A673 (cell line): ENCODE data around the gene SESN1. TPM values are rescaled to one million over a fixed set of nuclear protein-coding genes. Genes with fewer than 3 reads are reported as not detected.

Source experiments
- BruUV-seq: library from RNA; stranded (reverse); fragments of 400-500 nt; replicated peaks from 2 replicates; lab custom pipeline; 2021; lab: Mats Ljungman, UMichigan
- CTCF ChIA-PET: fragments of 300-600 bp; sonication (Branson Sonifier 250); formaldehyde crosslinking; loops from one replicate; lab custom pipeline; 2022; ENCODE audit warnings: antibody characterized with exemption; lab: Charles Lee
- POLR2A ChIA-PET: fragments of 300-600 bp; sonication (Branson Sonifier 250); formaldehyde crosslinking; loops from one replicate; lab custom pipeline; 2022; ENCODE audit warnings: antibody characterized with exemption; ENCODE audit not compliant: low non-redundant PET; lab: Charles Lee
- DNase-seq: peaks from one replicate; pipeline ENCODE4 v3.0.0-alpha.2; 2015; ENCODE audit warnings: low spot score
- H3K27ac ChIP-seq: fragments of 200-600 bp; sonication (generic); 2 replicates; pipeline ENCODE4 v1.5.1; 2016; ENCODE audit warnings: mixed run types, low read depth, mild to moderate bottlenecking, mixed read lengths, antibody characterized with exemption, low read length; ENCODE audit not compliant: poor library complexity, severe bottlenecking
- H3K27me3 ChIP-seq: fragments of 200-600 bp; sonication (generic); replicated peaks from 2 replicates; pipeline ENCODE4 v1.6.1; 2017; ENCODE audit warnings: mixed run types, low read depth, mild to moderate bottlenecking, mixed read lengths, antibody characterized with exemption, low read length; ENCODE audit not compliant: insufficient read depth, poor library complexity
- H3K36me3 ChIP-seq: fragments of 200-600 bp; sonication (generic); 2 replicates; pipeline ENCODE4 v1.6.1; 2016; ENCODE audit warnings: mixed run types, mild to moderate bottlenecking, mixed read lengths, antibody characterized with exemption, low read length; ENCODE audit not compliant: insufficient read depth, poor library complexity, severe bottlenecking
- H3K4me1 ChIP-seq: fragments of 200-600 bp; sonication (generic); 2 replicates; pipeline ENCODE4 v1.6.1; 2017; ENCODE audit warnings: mixed run types, mild to moderate bottlenecking, mixed read lengths, antibody characterized with exemption, low read length; ENCODE audit not compliant: insufficient read depth, poor library complexity, severe bottlenecking
- H3K4me3 ChIP-seq: fragments of 200-600 bp; sonication (generic); 2 replicates; pipeline ENCODE4 v1.5.1; 2016; ENCODE audit warnings: low read depth, mixed run types, mild to moderate bottlenecking, mixed read lengths, low read length; ENCODE audit not compliant: poor library complexity, severe bottlenecking
- H3K9me3 ChIP-seq: fragments of 200-600 bp; sonication (generic); 2 replicates; pipeline ENCODE4 v1.6.1; 2016; ENCODE audit warnings: mixed run types, low read depth, mild to moderate bottlenecking, mixed read lengths, antibody characterized with exemption, low read length; ENCODE audit not compliant: poor library complexity, severe bottlenecking
- CTCF ChIP-seq: fragments of 300-800, 200-600 bp; sonication (generic); conservative IDR thresholded peaks from 2 replicates; pipeline ENCODE4 v1.5.1; 2017; ENCODE audit warnings: low read depth, mild to moderate bottlenecking, antibody characterized with exemption, low read length, moderate library complexity, mixed read lengths
- EZH2 ChIP-seq: fragments of 200-600 bp; sonication (generic); IDR thresholded peaks from 2 replicates; pipeline ENCODE4 v1.6.1; 2017; ENCODE audit warnings: borderline replicate concordance, low read depth, mild to moderate bottlenecking, mixed read lengths, antibody characterized with exemption, low read length; ENCODE audit not compliant: poor library complexity, severe bottlenecking
- intact Hi-C: fragments of 100-400 bp; cut with micrococcal nuclease; formaldehyde crosslinking; loops from one replicate; pipeline ENCODE4 v1.10.0; 2022; ENCODE audit not compliant: unreplicated experiment
- total RNA-seq: library from RNA; stranded (reverse); gene quantifications from 2 replicates; pipeline ENCODE4 v1.2.3, GENCODE V29; 2021

SESN1 gene
- total RNA-seq, 1 experiment from 2014 or later = 4.1 TPM

DNA sequence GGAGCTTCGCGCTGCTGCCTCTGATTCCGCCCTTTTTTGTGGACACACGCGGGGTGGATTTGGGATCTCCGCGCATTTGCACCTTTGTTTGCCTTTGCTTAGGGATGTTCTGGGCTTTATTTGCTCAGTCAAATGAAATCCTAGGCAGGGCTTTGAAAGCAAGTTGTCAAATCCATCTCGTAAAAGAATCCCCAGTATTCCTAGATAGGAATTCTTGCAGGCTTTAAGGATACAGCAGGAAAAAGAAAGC lies 1.1 kb upstream of the SESN1 start:
- DNase-seq = no peak
- BruUV-seq = no TSS peak
- CTCF ChIA-PET = interaction anchor here (0.6 kb wide), 1 partner anchor 47 kb away, joined by 3 read pairs; no protein-coding TSS in a partner anchor
- H3K36me3 ChIP-seq = no peaks in the 10 kb centered on the region
- no peak for TF ChIP-seq CTCF
- TF ChIP-seq EZH2 = no peak
- peaks cover 15% of the 10 kb centered on the region for H3K4me1 ChIP-seq
- peak overlapping the region; percentile 93 for H3K27ac ChIP-seq
- POLR2A ChIA-PET = no interaction called here
- H3K9me3 ChIP-seq = no peaks in the 10 kb centered on the region
- intact Hi-C loops = no loop called here
- no peaks in the 10 kb centered on the region for H3K27me3 ChIP-seq
- peak overlapping the region; percentile 74 for H3K4me3 ChIP-seq

GRCh38 chr6:109095036-109095834 lies 589 bp upstream of the SESN1 start, which contains the start of gene CEP57L1:
CEP57L1 (plus strand) TSS chr6:109095507; CDS start chr6:109145222, 49,715 bp downstream.
- Histone ChIP-seq H3K27ac (peak within 1 kb of the TSS; percentile 93), H3K9me3 (no peaks in the 10 kb centered on the region), H3K27me3 (no peaks in the 10 kb centered on the region), H3K36me3 (no peaks in the 10 kb centered on the region), H3K4me3 (peak within 1 kb of the TSS; percentile 74), H3K4me1 (peaks cover 15% of the 10 kb centered on the region)
- no TSS peak for BruUV-seq
- POLR2A ChIA-PET = no interaction called here
- peak; percentile 99 for DNase-seq
- intact Hi-C loops = no loop called here
- CTCF ChIA-PET = interaction anchor here (0.6 kb wide), 2 partner anchors 47 to 174 kb away, joined by 3 to 4 read pairs; no protein-coding TSS in a partner anchor
- 0 out of 2 replicates have a peak, but pooled peaks have one; percentile 20 for TF ChIP-seq CTCF
- no peak for TF ChIP-seq EZH2

DNA sequence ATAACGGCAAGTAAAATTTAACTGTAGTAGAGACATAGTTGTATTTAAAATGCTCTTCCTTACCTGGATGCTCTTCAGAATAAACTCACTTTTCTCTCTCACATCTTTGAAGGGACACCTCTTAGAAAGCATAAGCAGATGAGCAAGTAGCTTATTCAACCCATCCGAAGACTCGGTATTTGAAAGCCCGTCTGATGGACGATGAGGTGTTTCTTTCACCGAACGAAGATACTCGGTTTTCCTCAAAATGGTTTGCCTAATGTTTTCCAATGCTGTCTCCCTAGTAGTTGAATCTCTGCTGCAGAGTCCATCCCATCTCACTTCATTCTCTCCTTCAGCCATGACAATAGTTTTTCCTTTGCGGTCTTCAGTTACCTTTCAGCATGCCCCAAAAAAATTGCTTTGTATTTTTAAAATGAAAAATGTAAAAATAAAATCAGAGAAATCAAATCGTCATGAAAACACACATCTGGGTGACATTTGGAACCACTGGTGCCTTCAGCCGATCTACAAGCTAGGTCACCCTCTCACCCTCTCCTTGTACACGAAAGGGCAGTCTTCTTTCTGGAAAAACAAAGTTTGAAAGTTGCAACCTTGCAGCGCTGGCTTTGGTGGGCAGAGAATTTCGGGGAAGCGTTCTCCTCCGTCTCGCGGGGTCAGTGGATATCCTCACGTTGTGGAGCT lies 772 bp downstream of the SESN1 start:
- Histone ChIP-seq H3K27me3 (no peaks in the 10 kb centered on the region), H3K4me1 (peaks cover 15% of the 10 kb centered on the region), H3K9me3 (no peaks in the 10 kb centered on the region), H3K36me3 (no peaks in the 10 kb centered on the region), H3K4me3 (peak overlapping the region; percentile 74), H3K27ac (peak overlapping the region; percentile 93)
- intact Hi-C loops = loop anchor here (5.0 kb wide), 1 partner anchor 288 kb away; the partner anchor contains the start of gene CD164
- ChIA-PET POLR2A (no interaction called here), CTCF (interaction anchor here (0.8 kb wide), 1 partner anchor 290 kb away, joined by 5 read pairs; no protein-coding TSS in a partner anchor)
- TF ChIP-seq CTCF (no peak), EZH2 (no peak)
- DNase-seq = peak; percentile 18
- no TSS peak for BruUV-seq
